GM12878 (cell line): ENCODE results near the gene HIF3A.

Experiments used
- BCL11A ChIP-seq: IDR thresholded peaks from 2 replicates; pipeline ENCODE4 v1.6.1; 2011; ENCODE audit warnings: low read depth, low read length
- CREB1 ChIP-seq: IDR thresholded peaks from 2 replicates; pipeline ENCODE4 v1.6.1; 2012; ENCODE audit warnings: low read depth, mild to moderate bottlenecking, inconsistent platforms
- FOXM1 ChIP-seq: IDR thresholded peaks from 2 replicates; pipeline ENCODE4 v1.6.1; 2012; ENCODE audit warnings: low read depth, mild to moderate bottlenecking, inconsistent platforms, low read length, moderate library complexity
- NR2C2 ChIP-seq: IDR thresholded peaks from 2 replicates; pipeline ENCODE4 v1.6.1; 2011; ENCODE audit warnings: borderline replicate concordance, low read depth; ENCODE audit not compliant: control insufficient read depth, insufficient read length
- TF ChIP-seq, protein P1 (sequence below): IDR thresholded peaks from 2 replicates; pipeline ENCODE4 v1.6.1; 2012; ENCODE audit warnings: mild to moderate bottlenecking, low read depth, low read length
- TF ChIP-seq, protein P2 (sequence below), 3 experiments: IDR thresholded peaks in 2 of 3; conservative IDR thresholded peaks in 1 of 3; 2 replicates each; pipeline ENCODE4 v1.5.1; 2011; ENCODE audit warnings: low read depth in 3 of 3, low read length in 3 of 3, mild to moderate bottlenecking in 3 of 3, control low read depth in 2 of 3, moderate library complexity in 2 of 3, inconsistent platforms in 1 of 3, mixed read lengths in 1 of 3; ENCODE audit not compliant: control insufficient read depth in 2 of 3, insufficient read depth in 1 of 3; ENCODE audit errors: extremely low read depth in 1 of 3

DNA sequence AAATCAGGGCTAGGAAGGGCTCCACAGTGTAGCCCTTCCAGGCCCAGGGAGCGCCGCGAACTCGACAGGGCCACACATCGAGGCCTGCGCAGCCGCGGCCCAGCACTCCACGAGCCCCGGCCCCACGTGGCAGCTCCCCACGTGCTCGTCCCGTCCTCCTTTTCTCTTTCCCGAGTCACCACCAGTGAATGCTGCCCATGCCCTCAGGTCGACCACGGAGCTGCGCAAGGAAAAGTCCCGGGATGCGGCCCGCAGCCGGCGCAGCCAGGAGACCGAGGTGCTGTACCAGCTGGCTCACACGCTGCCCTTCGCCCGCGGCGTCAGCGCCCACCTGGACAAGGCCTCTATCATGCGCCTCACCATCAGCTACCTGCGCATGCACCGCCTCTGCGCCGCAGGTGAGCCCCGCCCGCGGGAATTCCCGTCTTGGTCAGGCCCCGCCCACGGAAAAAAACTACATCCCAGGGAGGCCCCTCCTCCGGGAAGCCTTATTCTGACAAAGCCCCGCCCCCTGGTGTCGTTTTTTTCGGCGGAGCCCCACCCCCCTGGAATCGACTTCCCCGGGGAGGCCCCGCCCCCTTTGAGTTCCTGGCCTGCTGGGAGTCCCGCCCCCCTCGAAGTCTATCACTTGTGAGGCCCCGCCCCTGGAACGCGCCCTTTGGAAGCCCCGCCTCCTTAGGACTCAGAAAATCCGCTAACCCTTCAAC is 7.0 kb downstream of the HIF3A start:
- TF ChIP-seq BCL11A, result no peak
- TF ChIP-seq, protein P1, sequence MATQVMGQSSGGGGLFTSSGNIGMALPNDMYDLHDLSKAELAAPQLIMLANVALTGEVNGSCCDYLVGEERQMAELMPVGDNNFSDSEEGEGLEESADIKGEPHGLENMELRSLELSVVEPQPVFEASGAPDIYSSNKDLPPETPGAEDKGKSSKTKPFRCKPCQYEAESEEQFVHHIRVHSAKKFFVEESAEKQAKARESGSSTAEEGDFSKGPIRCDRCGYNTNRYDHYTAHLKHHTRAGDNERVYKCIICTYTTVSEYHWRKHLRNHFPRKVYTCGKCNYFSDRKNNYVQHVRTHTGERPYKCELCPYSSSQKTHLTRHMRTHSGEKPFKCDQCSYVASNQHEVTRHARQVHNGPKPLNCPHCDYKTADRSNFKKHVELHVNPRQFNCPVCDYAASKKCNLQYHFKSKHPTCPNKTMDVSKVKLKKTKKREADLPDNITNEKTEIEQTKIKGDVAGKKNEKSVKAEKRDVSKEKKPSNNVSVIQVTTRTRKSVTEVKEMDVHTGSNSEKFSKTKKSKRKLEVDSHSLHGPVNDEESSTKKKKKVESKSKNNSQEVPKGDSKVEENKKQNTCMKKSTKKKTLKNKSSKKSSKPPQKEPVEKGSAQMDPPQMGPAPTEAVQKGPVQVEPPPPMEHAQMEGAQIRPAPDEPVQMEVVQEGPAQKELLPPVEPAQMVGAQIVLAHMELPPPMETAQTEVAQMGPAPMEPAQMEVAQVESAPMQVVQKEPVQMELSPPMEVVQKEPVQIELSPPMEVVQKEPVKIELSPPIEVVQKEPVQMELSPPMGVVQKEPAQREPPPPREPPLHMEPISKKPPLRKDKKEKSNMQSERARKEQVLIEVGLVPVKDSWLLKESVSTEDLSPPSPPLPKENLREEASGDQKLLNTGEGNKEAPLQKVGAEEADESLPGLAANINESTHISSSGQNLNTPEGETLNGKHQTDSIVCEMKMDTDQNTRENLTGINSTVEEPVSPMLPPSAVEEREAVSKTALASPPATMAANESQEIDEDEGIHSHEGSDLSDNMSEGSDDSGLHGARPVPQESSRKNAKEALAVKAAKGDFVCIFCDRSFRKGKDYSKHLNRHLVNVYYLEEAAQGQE, result no peak
- TF ChIP-seq FOXM1, result no peak
- TF ChIP-seq, protein P2, sequence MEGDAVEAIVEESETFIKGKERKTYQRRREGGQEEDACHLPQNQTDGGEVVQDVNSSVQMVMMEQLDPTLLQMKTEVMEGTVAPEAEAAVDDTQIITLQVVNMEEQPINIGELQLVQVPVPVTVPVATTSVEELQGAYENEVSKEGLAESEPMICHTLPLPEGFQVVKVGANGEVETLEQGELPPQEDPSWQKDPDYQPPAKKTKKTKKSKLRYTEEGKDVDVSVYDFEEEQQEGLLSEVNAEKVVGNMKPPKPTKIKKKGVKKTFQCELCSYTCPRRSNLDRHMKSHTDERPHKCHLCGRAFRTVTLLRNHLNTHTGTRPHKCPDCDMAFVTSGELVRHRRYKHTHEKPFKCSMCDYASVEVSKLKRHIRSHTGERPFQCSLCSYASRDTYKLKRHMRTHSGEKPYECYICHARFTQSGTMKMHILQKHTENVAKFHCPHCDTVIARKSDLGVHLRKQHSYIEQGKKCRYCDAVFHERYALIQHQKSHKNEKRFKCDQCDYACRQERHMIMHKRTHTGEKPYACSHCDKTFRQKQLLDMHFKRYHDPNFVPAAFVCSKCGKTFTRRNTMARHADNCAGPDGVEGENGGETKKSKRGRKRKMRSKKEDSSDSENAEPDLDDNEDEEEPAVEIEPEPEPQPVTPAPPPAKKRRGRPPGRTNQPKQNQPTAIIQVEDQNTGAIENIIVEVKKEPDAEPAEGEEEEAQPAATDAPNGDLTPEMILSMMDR (IDR thresholded peaks at IDR 0.05 in 2 of 3, conservative IDR thresholded peaks at IDR 0.05 in 1 of 3; ENCODE audit: control insufficient read depth in 2 of 3, extremely low read depth in 1 of 3, insufficient read depth in 1 of 3, low read depth in 3 of 3, low read length in 3 of 3), result no peak
- no peak for TF ChIP-seq NR2C2
- TF ChIP-seq CREB1, result no peak
